GM23248 (cell line): Measurements from ENCODE around the gene FAT4.

Source experiments
- EZH2 ChIP-seq: fragments of 200-600 bp; sonication (generic); IDR thresholded peaks from 2 replicates; pipeline ENCODE4 v1.6.1; 2018; ENCODE audit warnings: antibody characterized with exemption, mild to moderate bottlenecking; ENCODE audit not compliant: insufficient read depth, poor library complexity, severe bottlenecking
- EZH2phosphoT487 ChIP-seq: fragments of 200-600 bp; sonication (generic); IDR thresholded peaks from 2 replicates; pipeline ENCODE4 v1.6.1; 2018; ENCODE audit warnings: antibody characterized with exemption, moderate library complexity, mild to moderate bottlenecking, low read depth; ENCODE audit not compliant: insufficient read depth

DNA sequence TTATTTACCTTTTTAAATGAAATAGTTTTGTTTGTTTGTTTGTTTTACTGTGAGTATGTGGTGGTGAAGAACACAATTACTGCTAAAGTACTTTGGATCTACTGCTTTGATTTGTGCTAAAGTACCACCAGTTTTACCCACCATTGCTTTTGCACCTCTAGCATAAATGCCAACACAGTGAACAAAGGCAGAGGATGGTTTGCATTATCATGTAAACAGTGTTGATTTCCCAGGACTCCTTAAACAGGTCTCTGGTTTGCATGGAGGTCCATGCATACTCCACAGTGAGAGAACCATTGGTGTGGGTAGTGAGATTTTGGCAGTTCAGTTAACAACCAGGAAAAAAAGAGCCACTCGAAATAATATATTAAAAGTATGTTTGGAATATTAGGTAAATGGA lies 11.0 kb downstream of the FAT4 start:
- no peak for TF ChIP-seq EZH2phosphoT487
- TF ChIP-seq EZH2, result no peak
